Lower lobe of right lung (tissue), 2 donors: ENCODE results near the gene MYL6B. TPM values are rescaled to one million over a fixed set of nuclear protein-coding genes. Genes with fewer than 3 reads are reported as not detected.
A peak's percentile ranks its signal among the peaks of the same experiment; 100 is the strongest.

Source experiments
- ATAC-seq, 2 donors: fragments of 200-7000 bp; cut with Tn5 transposase; one replicate each; pipeline ENCODE4 v1.9.1; 2020 to 2022; ENCODE audit warnings: mild to moderate bottlenecking in 2 of 2, moderate library complexity in 2 of 2
- DNase-seq: peaks from one replicate; pipeline ENCODE4 v3.0.0-alpha.2; 2020
- H3K27ac ChIP-seq: fragments of 200-600 bp; one replicate; pipeline ENCODE4 v1.8.0; 2022
- H3K27me3 ChIP-seq: fragments of 200-600 bp; one replicate; pipeline ENCODE4 v1.8.0; 2022; ENCODE audit warnings: low read depth
- H3K36me3 ChIP-seq: fragments of 200-600 bp; one replicate; pipeline ENCODE4 v1.8.0; 2022; ENCODE audit warnings: mild to moderate bottlenecking
- H3K4me1 ChIP-seq: fragments of 200-600 bp; one replicate; pipeline ENCODE4 v1.8.0; 2022
- H3K4me3 ChIP-seq: fragments of 200-600 bp; one replicate; pipeline ENCODE4 v1.8.0; 2022; ENCODE audit warnings: mild to moderate bottlenecking
- H3K9me3 ChIP-seq: fragments of 200-600 bp; one replicate; pipeline ENCODE4 v1.8.0; 2022
- intact Hi-C: fragments of 100-400 bp; cut with DNase I; formaldehyde crosslinking; loops from one replicate; pipeline ENCODE4 v1.11.0; 2022
- total RNA-seq: library from RNA; stranded (reverse); fragmentation: NEBNext Ultra II Directional; extraction: Animal tissue kit (Norgen Biotek cat#: 25700); gene quantifications from one replicate; pipeline ENCODE4 v1.2.1, GENCODE V29; 2021
- TF ChIP-seq, protein P1 (sequence below): fragments of 200-600 bp; IDR thresholded peaks from one replicate; pipeline ENCODE4 v1.8.0; 2022; ENCODE audit warnings: antibody characterized with exemption, mild to moderate bottlenecking
- donor health status: DM: no; HTN: yes; CAD: no; lungs with severe emphysema.

Gene MYL6B
- total RNA-seq, 1 donor from 2014 or later = 21.4 TPM

DNA sequence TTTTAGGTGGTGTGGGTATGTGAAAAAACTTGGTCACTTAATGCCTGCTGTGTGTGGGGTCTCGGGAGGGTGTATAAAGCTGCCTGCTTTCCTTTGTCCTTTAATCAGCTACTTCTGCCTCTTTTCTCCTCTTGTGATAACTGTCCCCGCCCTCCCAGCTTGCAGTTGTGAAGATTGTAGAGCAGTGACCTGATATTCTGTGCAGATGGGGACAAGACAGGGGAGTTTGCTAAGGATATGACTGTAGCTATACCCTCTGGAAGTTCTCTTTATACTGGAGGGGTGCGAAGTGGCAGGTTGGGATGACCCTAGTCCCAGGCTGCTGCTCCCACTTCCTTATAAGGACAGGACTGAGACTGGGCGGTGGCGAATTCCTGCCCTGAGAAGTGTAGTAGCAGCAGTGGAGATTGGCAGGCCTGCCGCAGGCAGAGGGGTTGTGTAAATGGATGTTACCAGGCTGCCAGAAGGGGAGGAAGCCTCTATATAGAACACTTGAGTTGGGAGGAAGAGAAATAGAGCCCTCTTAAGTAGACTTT is 6.6 kb downstream of the MYL6B start:
- ATAC-seq = peak; percentile 80
- intact Hi-C loops = no loop called here
- Histone ChIP-seq H3K4me1 (peaks cover 50% of the 10 kb centered on the region), H3K27ac (peak overlapping the region; percentile 96), H3K36me3 (peaks cover 47% of the 10 kb centered on the region), H3K27me3 (no peaks in the 10 kb centered on the region), H3K9me3 (no peaks in the 10 kb centered on the region), H3K4me3 (peak overlapping the region; percentile 88)
- TF ChIP-seq, protein P1, sequence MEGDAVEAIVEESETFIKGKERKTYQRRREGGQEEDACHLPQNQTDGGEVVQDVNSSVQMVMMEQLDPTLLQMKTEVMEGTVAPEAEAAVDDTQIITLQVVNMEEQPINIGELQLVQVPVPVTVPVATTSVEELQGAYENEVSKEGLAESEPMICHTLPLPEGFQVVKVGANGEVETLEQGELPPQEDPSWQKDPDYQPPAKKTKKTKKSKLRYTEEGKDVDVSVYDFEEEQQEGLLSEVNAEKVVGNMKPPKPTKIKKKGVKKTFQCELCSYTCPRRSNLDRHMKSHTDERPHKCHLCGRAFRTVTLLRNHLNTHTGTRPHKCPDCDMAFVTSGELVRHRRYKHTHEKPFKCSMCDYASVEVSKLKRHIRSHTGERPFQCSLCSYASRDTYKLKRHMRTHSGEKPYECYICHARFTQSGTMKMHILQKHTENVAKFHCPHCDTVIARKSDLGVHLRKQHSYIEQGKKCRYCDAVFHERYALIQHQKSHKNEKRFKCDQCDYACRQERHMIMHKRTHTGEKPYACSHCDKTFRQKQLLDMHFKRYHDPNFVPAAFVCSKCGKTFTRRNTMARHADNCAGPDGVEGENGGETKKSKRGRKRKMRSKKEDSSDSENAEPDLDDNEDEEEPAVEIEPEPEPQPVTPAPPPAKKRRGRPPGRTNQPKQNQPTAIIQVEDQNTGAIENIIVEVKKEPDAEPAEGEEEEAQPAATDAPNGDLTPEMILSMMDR = no peak
- DNase-seq = peak; percentile 93

DNA sequence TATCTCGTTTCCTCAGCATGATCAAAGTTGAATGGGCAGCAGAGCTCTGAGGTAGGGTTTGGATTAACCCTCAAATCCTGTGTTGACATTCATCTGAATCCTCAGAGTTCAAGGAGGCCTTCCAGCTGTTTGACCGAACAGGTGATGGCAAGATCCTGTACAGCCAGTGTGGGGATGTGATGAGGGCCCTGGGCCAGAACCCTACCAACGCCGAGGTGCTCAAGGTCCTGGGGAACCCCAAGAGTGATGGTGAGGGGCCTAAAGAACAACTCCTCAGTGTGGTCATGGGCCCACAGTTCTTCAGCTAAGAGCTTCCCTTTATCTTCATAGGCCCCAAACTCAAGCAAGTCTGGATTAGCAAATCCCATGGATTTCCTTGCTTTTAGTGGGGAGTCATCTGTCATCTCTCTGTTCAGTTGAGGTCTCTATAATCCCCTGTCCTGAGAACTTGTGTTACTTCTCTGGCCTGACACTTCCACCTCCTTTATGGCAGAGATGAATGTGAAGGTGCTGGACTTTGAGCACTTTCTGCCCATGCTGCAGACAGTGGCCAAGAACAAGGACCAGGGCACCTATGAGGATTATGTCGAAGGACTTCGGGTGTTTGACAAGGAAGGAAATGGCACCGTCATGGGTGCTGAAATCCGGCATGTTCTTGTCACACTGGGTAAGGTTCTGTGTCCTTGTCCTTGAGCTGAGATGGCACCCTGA is 7.2 kb downstream of the MYL6B start:
- Histone ChIP-seq H3K4me1 (peaks cover 50% of the 10 kb centered on the region), H3K36me3 (peaks cover 53% of the 10 kb centered on the region), H3K27me3 (no peaks in the 10 kb centered on the region), H3K4me3 (peak overlapping the region; percentile 88), H3K9me3 (no peaks in the 10 kb centered on the region), H3K27ac (peak overlapping the region; percentile 96)
- TF ChIP-seq, protein P1 = no peak
- DNase-seq = no peak
- intact Hi-C loops = no loop called here
- ATAC-seq = no peak

DNA sequence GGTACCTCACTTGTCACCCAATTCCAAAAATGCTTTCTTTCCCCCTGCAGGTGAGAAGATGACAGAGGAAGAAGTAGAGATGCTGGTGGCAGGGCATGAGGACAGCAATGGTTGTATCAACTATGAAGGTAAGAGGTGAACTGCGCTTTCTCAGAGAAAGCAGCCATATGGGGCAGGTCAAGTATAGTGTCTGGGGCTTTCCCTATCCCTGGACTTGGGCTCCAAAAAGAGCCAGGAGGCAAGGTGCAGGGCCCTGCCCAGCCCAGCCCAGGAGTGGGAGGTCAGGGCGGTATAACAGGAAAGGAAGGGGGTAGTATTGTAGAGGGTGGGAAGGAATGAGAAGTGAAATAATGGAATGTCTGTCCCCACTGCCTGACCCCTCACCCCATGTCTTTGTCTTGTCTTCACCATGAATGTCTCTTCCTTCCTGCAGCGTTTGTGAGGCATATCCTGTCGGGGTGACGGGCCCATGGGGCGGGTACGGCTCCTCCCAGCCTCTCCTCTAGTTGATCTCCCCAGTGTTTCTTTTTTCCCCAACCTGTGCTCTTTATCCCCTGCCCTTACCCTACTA is 7.9 kb downstream of the MYL6B start:
- intact Hi-C loops = no loop called here
- TF ChIP-seq, protein P1 = no peak
- H3K27ac ChIP-seq = peak overlapping the region; percentile 96
- H3K36me3 ChIP-seq = peaks cover 60% of the 10 kb centered on the region
- H3K27me3 ChIP-seq = no peaks in the 10 kb centered on the region
- peaks cover 50% of the 10 kb centered on the region for H3K4me1 ChIP-seq
- no peak for DNase-seq
- ATAC-seq = no peak
- no peaks in the 10 kb centered on the region for H3K9me3 ChIP-seq
- peak overlapping the region; percentile 88 for H3K4me3 ChIP-seq

DNA sequence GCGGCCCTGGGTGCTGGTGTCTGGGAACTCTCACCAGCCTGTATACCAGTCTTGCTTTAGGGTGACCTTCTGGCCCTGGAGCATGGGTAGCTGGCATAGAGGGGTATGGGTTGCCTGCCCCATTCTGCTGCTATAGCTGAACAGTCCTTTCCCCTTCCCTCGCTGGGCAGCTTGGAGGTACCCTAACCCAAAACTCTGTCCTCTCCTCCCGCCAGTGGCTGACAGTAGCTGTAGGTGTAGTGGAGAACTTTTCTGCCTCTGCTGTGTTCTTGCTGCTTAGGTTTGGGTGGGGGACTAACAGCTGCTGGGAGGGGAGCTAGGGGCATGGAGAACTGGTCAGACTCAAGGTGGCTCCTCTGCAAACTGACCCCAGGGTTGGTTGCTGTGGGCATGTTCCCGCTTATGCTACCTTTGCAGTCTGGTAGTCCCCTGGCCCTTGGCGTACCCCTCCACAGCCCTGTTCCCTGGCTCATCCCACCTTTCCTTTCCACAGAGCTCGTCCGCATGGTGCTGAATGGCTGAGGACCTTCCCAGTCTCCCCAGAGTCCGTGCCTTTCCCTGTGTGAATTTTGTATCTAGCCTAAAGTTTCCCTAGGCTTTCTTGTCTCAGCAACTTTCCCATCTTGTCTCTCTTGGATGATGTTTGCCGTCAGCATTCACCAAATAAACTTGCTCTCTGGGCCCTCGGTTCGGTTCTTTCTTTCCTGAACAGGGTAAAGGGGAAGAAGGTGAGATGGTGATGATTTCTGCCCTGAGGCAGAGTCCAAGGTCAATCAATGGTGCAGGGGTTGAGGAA is 8.7 kb downstream of the MYL6B start:
- Histone ChIP-seq H3K4me1 (peaks cover 50% of the 10 kb centered on the region), H3K27ac (peak overlapping the region; percentile 96), H3K4me3 (peak overlapping the region; percentile 88), H3K36me3 (peaks cover 68% of the 10 kb centered on the region), H3K9me3 (no peaks in the 10 kb centered on the region), H3K27me3 (no peaks in the 10 kb centered on the region)
- no peak for ATAC-seq
- TF ChIP-seq, protein P1 = no peak
- intact Hi-C loops = no loop called here
- no peak for DNase-seq

DNA sequence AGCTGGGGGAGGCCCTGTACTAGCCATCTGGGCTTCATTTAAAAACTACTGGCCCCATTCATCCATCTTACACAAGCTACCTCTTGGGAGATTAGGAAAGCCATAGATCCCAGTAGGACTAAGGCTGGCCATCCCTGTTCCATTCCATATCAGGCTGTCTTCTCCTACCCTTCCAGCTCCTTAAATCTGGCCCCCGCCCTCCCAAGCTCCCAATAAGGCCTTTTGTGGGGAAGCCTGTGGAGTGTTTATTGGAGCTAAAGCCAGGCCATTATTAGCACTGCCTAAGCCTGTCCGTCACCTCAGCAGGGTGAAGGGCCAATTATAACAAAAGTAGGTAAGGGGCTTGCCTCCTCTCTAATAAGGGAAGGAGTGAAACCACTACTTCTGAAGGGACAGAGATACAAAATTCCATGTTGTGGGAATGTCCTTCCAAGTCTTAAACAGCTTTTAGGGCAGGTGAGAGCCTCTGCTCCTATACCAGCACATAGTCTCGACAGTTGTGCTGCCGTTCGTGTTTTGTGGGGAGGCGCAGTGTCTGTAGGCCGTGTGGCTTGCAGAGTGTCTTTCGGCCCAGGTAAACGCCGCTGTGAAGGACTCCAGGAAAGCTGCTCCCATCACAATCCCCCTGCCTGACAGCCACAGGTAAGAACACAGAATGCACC is 9.4 kb downstream of the MYL6B start:
- TF ChIP-seq, protein P1 = no peak
- peaks cover 46% of the 10 kb centered on the region for H3K4me1 ChIP-seq
- peak overlapping the region; percentile 1 for H3K4me3 ChIP-seq
- peaks cover 75% of the 10 kb centered on the region for H3K36me3 ChIP-seq
- peak overlapping the region; percentile 96 for H3K27ac ChIP-seq
- ATAC-seq (no peak), DNase-seq (no peak)
- H3K9me3 ChIP-seq = no peaks in the 10 kb centered on the region
- H3K27me3 ChIP-seq = no peaks in the 10 kb centered on the region
- intact Hi-C loops = no loop called here
